ENCODE data around the gene PEX5L.

The PEX5L gene

DNA sequence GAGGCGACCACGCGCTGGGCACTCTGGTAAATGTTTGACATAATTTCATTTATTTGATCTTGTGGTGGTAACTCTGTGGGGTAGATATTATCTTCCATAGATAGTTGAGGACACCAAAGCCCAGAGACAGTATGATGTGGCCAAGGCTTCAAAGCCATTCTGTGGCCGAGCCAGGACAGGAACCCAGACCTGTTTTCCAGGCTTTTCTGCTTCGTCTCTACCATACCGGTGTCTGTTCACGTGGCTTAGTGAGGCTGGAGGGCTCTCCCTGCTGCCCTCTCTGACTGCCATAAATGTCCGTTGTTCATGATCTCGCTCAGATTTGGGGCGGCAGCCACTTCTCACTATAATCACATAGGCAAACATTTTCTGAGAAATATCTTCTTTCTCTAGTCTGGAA is 134.7 kb downstream of the PEX5L start:
- Histone ChIP-seq H3K23ac (ENCODE audit: low read length) (no peak overlapping the region), H3K4me1 (ENCODE audit: control insufficient read depth, low read depth, low read length) (no peaks in the 10 kb centered on the region), H3K18ac (ENCODE audit: low read length) (no peak overlapping the region), H3K27me3 (ENCODE audit: insufficient read depth, low read length, poor library complexity) (no peaks in the 10 kb centered on the region), H3K4me2 (ENCODE audit: low read length) (no peak overlapping the region), H3K27ac (ENCODE audit: low read depth, low read length) (no peak overlapping the region), H3K56ac (ENCODE audit: low read length) (no peak overlapping the region), H3K4ac (ENCODE audit: low read depth, low read length) (no peak overlapping the region), H3K79me1 (ENCODE audit: low read length) (no peaks in the 10 kb centered on the region), H3K36me3 (ENCODE audit: control insufficient read depth, insufficient read depth, low read length) (no peaks in the 10 kb centered on the region), H4K5ac (ENCODE audit: low read length) (no peak overlapping the region), H2BK120ac (ENCODE audit: low read depth, low read length) (no peak overlapping the region), H3K79me2 (ENCODE audit: control insufficient read depth, insufficient read depth, low read length) (no peaks in the 10 kb centered on the region), H2BK5ac (ENCODE audit: low read length) (no peak overlapping the region), H3K9ac (ENCODE audit: low read length) (no peak overlapping the region), H2AK5ac (ENCODE audit: low read length) (no peak overlapping the region), H4K8ac (ENCODE audit: low read depth, low read length) (no peak overlapping the region), H3K4me3 (ENCODE audit: low read length) (no peak overlapping the region), H2BK15ac (replicated peaks; ENCODE audit: low read depth) (no peak overlapping the region)
- DNase-seq, result no peak
- no CpG with 5 or more reads among the region's 10 CpGs for WGBS (ENCODE audit: extremely low coverage, insufficient coverage, low lambda C conversion rate)

- no peak overlapping the region for H3K4ac ChIP-seq (ENCODE audit: low read depth, low read length)
- H3K36me3 ChIP-seq (ENCODE audit: control insufficient read depth, insufficient read depth, low read length), result no peaks in the 10 kb centered on the region
- no peak overlapping the region for H2BK15ac ChIP-seq (replicated peaks; ENCODE audit: low read depth)
- no peak overlapping the region for H3K27ac ChIP-seq (ENCODE audit: low read depth, low read length)
- no CpG with 5 or more reads among the region's 2 CpGs for WGBS (ENCODE audit: extremely low coverage, insufficient coverage, low lambda C conversion rate)
- no peak overlapping the region for H4K5ac ChIP-seq (ENCODE audit: low read length)
- H3K4me3 ChIP-seq (ENCODE audit: low read length), result no peak overlapping the region
- H3K56ac ChIP-seq (ENCODE audit: low read length), result no peak overlapping the region
- H3K27me3 ChIP-seq (ENCODE audit: insufficient read depth, low read length, poor library complexity), result no peaks in the 10 kb centered on the region
- H3K18ac ChIP-seq (ENCODE audit: low read length), result no peak overlapping the region
- peak; percentile 97 for DNase-seq
- no peak overlapping the region for H2AK5ac ChIP-seq (ENCODE audit: low read length)
- H3K4me2 ChIP-seq (ENCODE audit: low read length), result no peak overlapping the region
- no peak overlapping the region for H2BK120ac ChIP-seq (ENCODE audit: low read depth, low read length)
- H2BK5ac ChIP-seq (ENCODE audit: low read length), result no peak overlapping the region
- no peaks in the 10 kb centered on the region for H3K79me1 ChIP-seq (ENCODE audit: low read length)
- H3K79me2 ChIP-seq (ENCODE audit: control insufficient read depth, insufficient read depth, low read length), result no peaks in the 10 kb centered on the region
- no peak overlapping the region for H4K8ac ChIP-seq (ENCODE audit: low read depth, low read length)
- no peak overlapping the region for H3K23ac ChIP-seq (ENCODE audit: low read length)
- no peak overlapping the region for H3K9ac ChIP-seq (ENCODE audit: low read length)
- H3K4me1 ChIP-seq (ENCODE audit: control insufficient read depth, low read depth, low read length), result no peaks in the 10 kb centered on the region
Observed at GRCh38 chr3:179898024-179898423, 138.7 kb downstream of the PEX5L start.

DNA sequence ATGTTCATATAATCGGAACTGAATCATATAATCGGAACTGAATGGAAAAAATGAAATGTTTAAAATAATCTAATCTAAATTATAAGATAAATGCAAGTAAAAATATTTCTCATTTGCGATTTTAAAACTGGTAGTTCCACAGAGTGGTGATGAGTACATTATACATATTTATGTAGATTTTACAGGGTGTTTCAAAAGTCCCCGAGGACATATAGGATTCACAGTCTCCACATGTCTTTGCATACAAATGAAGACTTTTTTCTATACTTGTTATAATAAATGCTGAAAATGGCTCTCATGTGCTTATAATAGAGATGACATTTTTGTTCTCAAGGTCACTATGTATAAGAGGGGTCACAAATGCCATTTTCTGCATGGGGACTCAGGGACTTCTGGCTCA is 139.5 kb downstream of the PEX5L start:
- Histone ChIP-seq H3K56ac (ENCODE audit: low read length) (no peak overlapping the region), H3K9ac (ENCODE audit: low read length) (no peak overlapping the region), H4K8ac (ENCODE audit: low read depth, low read length) (no peak overlapping the region), H4K5ac (ENCODE audit: low read length) (no peak overlapping the region), H3K18ac (ENCODE audit: low read length) (no peak overlapping the region), H2BK15ac (replicated peaks; ENCODE audit: low read depth) (no peak overlapping the region), H3K4ac (ENCODE audit: low read depth, low read length) (no peak overlapping the region), H2BK5ac (ENCODE audit: low read length) (no peak overlapping the region), H3K4me1 (ENCODE audit: control insufficient read depth, low read depth, low read length) (no peaks in the 10 kb centered on the region), H3K36me3 (ENCODE audit: control insufficient read depth, insufficient read depth, low read length) (no peaks in the 10 kb centered on the region), H3K4me3 (ENCODE audit: low read length) (no peak overlapping the region), H3K79me1 (ENCODE audit: low read length) (no peaks in the 10 kb centered on the region), H2AK5ac (ENCODE audit: low read length) (no peak overlapping the region), H2BK120ac (ENCODE audit: low read depth, low read length) (no peak overlapping the region), H3K79me2 (ENCODE audit: control insufficient read depth, insufficient read depth, low read length) (no peaks in the 10 kb centered on the region), H3K23ac (ENCODE audit: low read length) (no peak overlapping the region), H3K27ac (ENCODE audit: low read depth, low read length) (no peak overlapping the region), H3K27me3 (ENCODE audit: insufficient read depth, low read length, poor library complexity) (no peaks in the 10 kb centered on the region), H3K4me2 (ENCODE audit: low read length) (no peak overlapping the region)
- no CpG with 5 or more reads among the region's 4 CpGs for WGBS (ENCODE audit: extremely low coverage, insufficient coverage, low lambda C conversion rate)
- DNase-seq, result no peak

DNA sequence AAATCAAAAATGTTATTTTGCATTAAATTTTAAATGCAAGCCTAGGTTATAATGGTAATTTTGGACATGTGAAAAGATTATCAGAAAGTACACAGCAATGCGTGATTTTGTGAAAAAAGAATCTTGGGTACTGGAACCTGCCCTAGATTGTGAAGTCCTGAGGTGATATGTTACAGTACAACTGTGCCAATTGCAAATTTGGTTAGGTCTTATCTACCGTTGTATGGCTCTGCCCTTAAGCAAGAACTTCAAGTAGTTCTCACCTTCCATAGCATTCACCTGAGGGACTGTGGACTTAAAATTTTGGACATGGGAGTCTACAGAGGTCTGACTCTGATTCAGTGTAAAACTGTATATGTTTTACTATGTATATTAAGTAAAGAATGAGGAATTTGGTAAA is 140.2 kb downstream of the PEX5L start:
- no peaks in the 10 kb centered on the region for H3K79me2 ChIP-seq (ENCODE audit: control insufficient read depth, insufficient read depth, low read length)
- H2BK5ac ChIP-seq (ENCODE audit: low read length), result no peak overlapping the region
- no peak for DNase-seq
- H3K56ac ChIP-seq (ENCODE audit: low read length), result no peak overlapping the region
- no peak overlapping the region for H3K18ac ChIP-seq (ENCODE audit: low read length)
- no peak overlapping the region for H3K4ac ChIP-seq (ENCODE audit: low read depth, low read length)
- no peaks in the 10 kb centered on the region for H3K4me1 ChIP-seq (ENCODE audit: control insufficient read depth, low read depth, low read length)
- WGBS (ENCODE audit: extremely low coverage, insufficient coverage, low lambda C conversion rate), result no CpG with 5 or more reads among the region's 2 CpGs
- H3K79me1 ChIP-seq (ENCODE audit: low read length), result no peaks in the 10 kb centered on the region
- no peak overlapping the region for H2BK15ac ChIP-seq (replicated peaks; ENCODE audit: low read depth)
- H3K36me3 ChIP-seq (ENCODE audit: control insufficient read depth, insufficient read depth, low read length), result no peaks in the 10 kb centered on the region
- H3K27me3 ChIP-seq (ENCODE audit: insufficient read depth, low read length, poor library complexity), result no peaks in the 10 kb centered on the region
- no peak overlapping the region for H3K27ac ChIP-seq (ENCODE audit: low read depth, low read length)
- H4K8ac ChIP-seq (ENCODE audit: low read depth, low read length), result no peak overlapping the region
- H3K4me3 ChIP-seq (ENCODE audit: low read length), result no peak overlapping the region
- H3K23ac ChIP-seq (ENCODE audit: low read length), result no peak overlapping the region
- no peak overlapping the region for H3K4me2 ChIP-seq (ENCODE audit: low read length)
- no peak overlapping the region for H3K9ac ChIP-seq (ENCODE audit: low read length)
- H2BK120ac ChIP-seq (ENCODE audit: low read depth, low read length), result no peak overlapping the region
- no peak overlapping the region for H4K5ac ChIP-seq (ENCODE audit: low read length)
- H2AK5ac ChIP-seq (ENCODE audit: low read length), result no peak overlapping the region

DNA sequence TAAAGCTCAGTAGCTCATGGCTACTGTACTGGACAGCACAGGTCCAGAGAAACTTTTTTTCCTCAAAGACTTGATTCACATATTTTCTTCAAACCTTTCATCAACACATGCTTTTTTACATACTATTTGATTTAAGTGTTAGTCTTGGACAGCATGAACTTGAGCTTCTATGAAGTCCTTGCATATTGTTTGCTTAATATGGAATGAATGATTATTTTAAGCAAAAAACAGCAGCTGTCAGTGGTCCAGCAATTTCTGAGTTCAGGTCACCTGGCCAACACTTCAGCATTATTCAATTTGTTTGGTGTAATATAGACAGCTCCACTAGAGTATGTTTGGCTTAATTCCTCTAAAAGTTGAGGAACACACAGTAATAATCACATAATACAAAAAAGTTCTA is 141.4 kb downstream of the PEX5L start:
- Histone ChIP-seq H3K4me2 (ENCODE audit: low read length) (no peak overlapping the region), H3K79me1 (ENCODE audit: low read length) (no peaks in the 10 kb centered on the region), H4K5ac (ENCODE audit: low read length) (no peak overlapping the region), H2AK5ac (ENCODE audit: low read length) (no peak overlapping the region), H3K27me3 (ENCODE audit: insufficient read depth, low read length, poor library complexity) (no peaks in the 10 kb centered on the region), H3K4me3 (ENCODE audit: low read length) (no peak overlapping the region), H3K23ac (ENCODE audit: low read length) (no peak overlapping the region), H2BK15ac (replicated peaks; ENCODE audit: low read depth) (no peak overlapping the region), H3K27ac (ENCODE audit: low read depth, low read length) (no peak overlapping the region), H3K79me2 (ENCODE audit: control insufficient read depth, insufficient read depth, low read length) (no peaks in the 10 kb centered on the region), H2BK120ac (ENCODE audit: low read depth, low read length) (no peak overlapping the region), H2BK5ac (ENCODE audit: low read length) (no peak overlapping the region), H3K56ac (ENCODE audit: low read length) (no peak overlapping the region), H4K8ac (ENCODE audit: low read depth, low read length) (no peak overlapping the region), H3K9ac (ENCODE audit: low read length) (no peak overlapping the region), H3K36me3 (ENCODE audit: control insufficient read depth, insufficient read depth, low read length) (no peaks in the 10 kb centered on the region), H3K18ac (ENCODE audit: low read length) (no peak overlapping the region), H3K4ac (ENCODE audit: low read depth, low read length) (no peak overlapping the region), H3K4me1 (ENCODE audit: control insufficient read depth, low read depth, low read length) (peaks cover 2% of the 10 kb centered on the region)
- DNase-seq, result no peak

- Histone ChIP-seq H3K36me3 (ENCODE audit: control insufficient read depth, insufficient read depth, low read length) (no peaks in the 10 kb centered on the region), H3K79me2 (ENCODE audit: control insufficient read depth, insufficient read depth, low read length) (no peaks in the 10 kb centered on the region), H3K4me1 (ENCODE audit: control insufficient read depth, low read depth, low read length) (peaks cover 2% of the 10 kb centered on the region), H3K79me1 (ENCODE audit: low read length) (no peaks in the 10 kb centered on the region), H3K27ac (ENCODE audit: low read depth, low read length) (no peak overlapping the region), H3K4ac (ENCODE audit: low read depth, low read length) (no peak overlapping the region), H2AK5ac (ENCODE audit: low read length) (no peak overlapping the region), H2BK15ac (replicated peaks; ENCODE audit: low read depth) (no peak overlapping the region), H4K8ac (ENCODE audit: low read depth, low read length) (no peak overlapping the region), H3K4me3 (ENCODE audit: low read length) (no peak overlapping the region), H3K56ac (ENCODE audit: low read length) (no peak overlapping the region), H3K9ac (ENCODE audit: low read length) (no peak overlapping the region), H2BK120ac (ENCODE audit: low read depth, low read length) (no peak overlapping the region), H3K4me2 (ENCODE audit: low read length) (no peak overlapping the region), H3K18ac (ENCODE audit: low read length) (no peak overlapping the region), H4K5ac (ENCODE audit: low read length) (no peak overlapping the region), H3K23ac (ENCODE audit: low read length) (no peak overlapping the region), H3K27me3 (ENCODE audit: insufficient read depth, low read length, poor library complexity) (no peaks in the 10 kb centered on the region), H2BK5ac (ENCODE audit: low read length) (no peak overlapping the region)
- no CpG with 5 or more reads among the region's 4 CpGs for WGBS (ENCODE audit: extremely low coverage, insufficient coverage, low lambda C conversion rate)
- DNase-seq, result no peak
Observed at GRCh38 chr3:179887295-179887943, 149.3 kb downstream of the PEX5L start.
